LNCAP (cell line): ENCODE data around the gene RAB1B.

Source experiments
- CTCF ChIP-seq: fragments of 450-650 bp; IDR thresholded peaks from 2 replicates; pipeline ENCODE4 v1.5.1; 2017; ENCODE audit warnings: mild to moderate bottlenecking

RAB1B gene

GRCh38 chr11:66310324-66310723, 41.9 kb downstream of the RAB1B start:
- no peak for TF ChIP-seq CTCF

- TF ChIP-seq CTCF, result peak; percentile 87; the same call in 1 of the 2 replicates
Measured at GRCh38 chr11:66311470-66311964, 43.1 kb downstream of the RAB1B start.

- peak; percentile 18; the same call in 1 of the 2 replicates for TF ChIP-seq CTCF
Measured at GRCh38 chr11:66311965-66312548, 43.6 kb downstream of the RAB1B start.

GRCh38 chr11:66312549-66313320, 44.3 kb downstream of the RAB1B start:
- no peak for TF ChIP-seq CTCF

- no peak for TF ChIP-seq CTCF
Measured at GRCh38 chr11:66313321-66314185, 45.1 kb downstream of the RAB1B start.

- TF ChIP-seq CTCF, result no peak
Measured at GRCh38 chr11:66314186-66314501, 45.7 kb downstream of the RAB1B start.
